BJ (cell line): ENCODE measurements around the gene PCDHGB5. TPM values are rescaled to one million over a fixed set of nuclear protein-coding genes. Genes with fewer than 3 reads are reported as not detected.

Source experiments
- CTCF ChIA-PET: fragments of 350-600 bp; formaldehyde crosslinking; extraction: SDS; loops from one replicate; lab custom pipeline; 2021; ENCODE audit warnings: antibody characterized with exemption, inconsistent platforms; lab: Yijun Ruan, JAX
- POLR2A ChIA-PET: fragments of 300-600 bp; sonication (Branson Sonifier 250); formaldehyde crosslinking; extraction: SDS; loops from one replicate; lab custom pipeline; 2021; ENCODE audit warnings: antibody characterized with exemption; lab: Charles Lee
- DNase-seq: peaks from one replicate; pipeline ENCODE4 v3.0.0-alpha.2; 2011; ENCODE audit warnings: low read depth
- H3K27me3 ChIP-seq: 2 replicates; pipeline ENCODE4 v1.6.0; 2011; ENCODE audit warnings: low read length; ENCODE audit not compliant: control insufficient read depth, insufficient read depth
- H3K36me3 ChIP-seq: 2 replicates; pipeline ENCODE4 v1.5.1; 2011; ENCODE audit warnings: low read length; ENCODE audit not compliant: control insufficient read depth, insufficient read depth
- H3K4me3 ChIP-seq: 2 replicates; pipeline ENCODE4 v1.5.1; 2011; ENCODE audit warnings: low read depth, mild to moderate bottlenecking, control low read depth, low read length
- polyA plus RNA-seq: library from polyadenylated mRNA; depleted of rRNA; stranded (reverse); fragments of >200 nt; gene quantifications from 2 replicates; pipeline ENCODE4 v1.2.3, GENCODE V29; 2011
- TF ChIP-seq, protein P1 (sequence below): IDR thresholded peaks from 2 replicates; pipeline ENCODE4 v1.5.1; 2011; ENCODE audit warnings: low read depth, mild to moderate bottlenecking, control low read depth, inconsistent platforms, low read length, moderate library complexity; ENCODE audit not compliant: insufficient read depth

PCDHGB5 gene
- polyA plus RNA-seq, 1 experiment = 19.4 TPM

DNA sequence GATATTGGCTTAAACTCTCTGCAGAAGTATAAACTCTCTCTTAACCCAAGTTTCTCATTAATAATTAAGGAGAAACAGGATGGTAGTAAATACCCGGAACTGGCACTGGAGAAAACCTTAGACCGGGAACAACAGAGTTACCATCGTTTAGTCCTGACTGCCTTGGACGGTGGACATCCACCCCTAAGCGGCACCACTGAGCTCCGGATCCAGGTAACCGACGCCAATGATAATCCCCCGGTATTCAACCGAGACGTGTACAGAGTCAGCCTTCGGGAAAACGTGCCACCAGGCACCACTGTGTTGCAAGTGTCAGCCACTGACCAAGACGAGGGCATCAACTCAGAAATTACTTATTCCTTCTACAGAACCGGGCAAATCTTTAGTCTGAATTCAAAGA lies 861 bp downstream of the PCDHGB5 start:
- no peak for DNase-seq
- Histone ChIP-seq H3K4me3 (no peak overlapping the region), H3K36me3 (no peaks in the 10 kb centered on the region; the same call in 1 of the 2 replicates), H3K27me3 (no peaks in the 10 kb centered on the region)
- POLR2A ChIA-PET = no interaction called here
- TF ChIP-seq, protein P1, sequence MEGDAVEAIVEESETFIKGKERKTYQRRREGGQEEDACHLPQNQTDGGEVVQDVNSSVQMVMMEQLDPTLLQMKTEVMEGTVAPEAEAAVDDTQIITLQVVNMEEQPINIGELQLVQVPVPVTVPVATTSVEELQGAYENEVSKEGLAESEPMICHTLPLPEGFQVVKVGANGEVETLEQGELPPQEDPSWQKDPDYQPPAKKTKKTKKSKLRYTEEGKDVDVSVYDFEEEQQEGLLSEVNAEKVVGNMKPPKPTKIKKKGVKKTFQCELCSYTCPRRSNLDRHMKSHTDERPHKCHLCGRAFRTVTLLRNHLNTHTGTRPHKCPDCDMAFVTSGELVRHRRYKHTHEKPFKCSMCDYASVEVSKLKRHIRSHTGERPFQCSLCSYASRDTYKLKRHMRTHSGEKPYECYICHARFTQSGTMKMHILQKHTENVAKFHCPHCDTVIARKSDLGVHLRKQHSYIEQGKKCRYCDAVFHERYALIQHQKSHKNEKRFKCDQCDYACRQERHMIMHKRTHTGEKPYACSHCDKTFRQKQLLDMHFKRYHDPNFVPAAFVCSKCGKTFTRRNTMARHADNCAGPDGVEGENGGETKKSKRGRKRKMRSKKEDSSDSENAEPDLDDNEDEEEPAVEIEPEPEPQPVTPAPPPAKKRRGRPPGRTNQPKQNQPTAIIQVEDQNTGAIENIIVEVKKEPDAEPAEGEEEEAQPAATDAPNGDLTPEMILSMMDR = no peak
- CTCF ChIA-PET = interaction anchor here (0.9 to 4.2 kb wide), 9 partner anchors 15 to 166 kb away, joined by 3 to 28 read pairs (median 4); partner anchors contain the start of genes PCDHGA10, PCDHGA11, PCDHGA4 and PCDHGA7

DNA sequence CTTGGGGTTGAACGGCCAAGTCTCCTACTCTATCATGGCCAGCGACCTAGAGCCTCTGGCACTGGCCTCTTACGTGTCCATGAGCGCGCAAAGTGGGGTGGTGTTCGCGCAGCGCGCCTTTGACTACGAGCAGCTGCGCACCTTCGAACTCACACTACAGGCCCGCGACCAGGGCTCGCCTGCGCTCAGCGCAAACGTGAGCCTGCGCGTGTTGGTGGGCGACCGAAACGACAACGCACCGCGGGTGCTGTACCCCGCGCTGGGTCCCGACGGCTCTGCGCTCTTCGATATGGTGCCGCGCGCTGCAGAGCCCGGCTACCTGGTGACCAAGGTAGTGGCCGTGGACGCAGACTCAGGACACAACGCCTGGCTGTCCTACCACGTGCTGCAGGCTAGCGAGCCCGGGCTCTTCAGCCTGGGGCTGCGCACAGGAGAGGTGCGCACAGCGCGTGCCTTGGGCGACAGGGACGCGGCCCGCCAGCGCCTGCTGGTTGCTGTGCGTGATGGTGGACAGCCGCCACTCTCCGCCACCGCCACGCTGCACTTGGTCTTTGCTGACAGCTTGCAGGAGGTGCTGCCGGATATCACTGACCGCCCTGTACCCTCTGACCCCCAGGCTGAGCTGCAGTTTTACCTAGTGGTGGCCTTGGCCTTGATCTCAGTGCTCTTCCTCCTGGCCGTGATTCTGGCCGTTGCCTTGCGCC lies 2.0 kb downstream of the PCDHGB5 start:
- H3K4me3 ChIP-seq = no peak overlapping the region
- DNase-seq = no peak
- H3K36me3 ChIP-seq = no peaks in the 10 kb centered on the region; the same call in 1 of the 2 replicates
- POLR2A ChIA-PET = no interaction called here
- TF ChIP-seq, protein P1 = no peak
- CTCF ChIA-PET = interaction anchor here (1.0 to 1.7 kb wide), 5 partner anchors 13 to 218 kb away, joined by 3 to 4 read pairs (median 3); partner anchors contain the start of genes PCDHB16 and PCDHGA10
- no peaks in the 10 kb centered on the region for H3K27me3 ChIP-seq

DNA sequence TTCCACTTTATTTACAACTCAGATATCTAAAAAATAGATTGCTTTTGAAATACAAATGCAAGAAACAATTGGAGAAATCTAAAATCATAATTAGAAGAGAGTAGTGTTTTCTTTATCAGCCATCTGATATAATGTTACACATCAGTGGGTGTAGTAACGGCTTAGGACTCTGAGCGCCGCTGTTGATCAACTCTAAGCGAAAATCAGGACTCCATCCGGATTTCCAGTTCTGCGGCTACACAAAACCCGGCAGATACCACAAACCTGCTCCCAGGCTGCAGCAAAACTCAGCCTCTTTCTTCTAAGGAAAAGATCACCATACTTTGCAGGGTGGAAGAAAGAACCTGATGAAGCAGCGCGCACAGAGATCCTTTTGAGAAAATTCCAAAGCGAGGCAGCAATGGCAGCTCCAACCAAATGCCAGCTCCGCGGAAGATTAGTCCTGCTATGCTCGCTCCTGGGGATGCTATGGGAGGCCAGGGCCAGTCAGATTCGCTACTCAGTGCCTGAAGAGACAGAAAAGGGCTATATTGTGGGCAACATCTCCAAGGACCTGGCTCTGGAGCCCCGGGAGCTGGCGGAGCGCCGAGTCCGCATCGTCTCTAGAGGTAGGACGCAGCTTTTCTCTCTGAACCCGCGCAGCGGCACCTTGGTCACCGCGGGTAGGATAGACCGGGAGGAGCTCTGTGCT lies 5.0 kb downstream of the PCDHGB5 start, which contains the start of gene PCDHGA9:
Gene PCDHGA9, plus strand, starts transcription at position 226 of the 691 bp plus-strand sequence. Its CDS starts 175 bp downstream, at position 401.
- DNase-seq = no peak
- POLR2A ChIA-PET = no interaction called here
- Histone ChIP-seq H3K36me3 (no peaks in the 10 kb centered on the region; the same call in 1 of the 2 replicates), H3K27me3 (no peaks in the 10 kb centered on the region), H3K4me3 (no peak within 1 kb of the TSS)
- CTCF ChIA-PET = interaction anchor here (0.6 to 1.5 kb wide), 4 partner anchors 12 to 161 kb away, joined by 3 to 8 read pairs (median 4); no protein-coding TSS in a partner anchor
- TF ChIP-seq, protein P1 = peak; percentile 35; the same call in 1 of the 2 replicates

DNA sequence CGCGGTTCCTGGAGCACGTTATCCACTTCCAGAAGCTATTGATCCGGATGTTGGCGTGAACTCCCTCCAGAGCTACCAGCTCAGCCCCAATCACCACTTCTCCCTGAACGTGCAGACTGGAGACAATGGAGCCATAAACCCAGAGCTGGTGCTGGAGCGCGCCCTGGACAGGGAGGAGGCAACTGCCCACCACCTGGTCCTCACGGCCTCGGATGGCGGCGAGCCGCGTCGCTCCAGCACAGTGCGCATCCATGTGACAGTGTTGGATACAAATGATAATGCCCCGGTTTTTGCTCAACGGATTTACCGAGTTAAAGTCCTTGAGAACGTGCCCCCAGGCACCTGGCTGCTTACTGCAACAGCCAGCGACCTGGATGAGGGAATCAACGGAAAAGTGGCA lies 5.6 kb downstream of the PCDHGB5 start:
- H3K27me3 ChIP-seq = no peaks in the 10 kb centered on the region
- no peak overlapping the region for H3K4me3 ChIP-seq
- TF ChIP-seq, protein P1 = no peak
- ChIA-PET POLR2A (no interaction called here), CTCF (interaction anchor here (0.6 to 1.5 kb wide), 5 partner anchors 13 to 161 kb away, joined by 3 to 8 read pairs (median 3); no protein-coding TSS in a partner anchor)
- DNase-seq = no peak
- H3K36me3 ChIP-seq = no peaks in the 10 kb centered on the region; the same call in 1 of the 2 replicates
